ENCODE data around the gene SOBP.
A peak's percentile ranks its signal among the peaks of the same experiment; 100 is the strongest.

SOBP gene

GRCh38 chr6:107495196-107495643 is 5.3 kb downstream of the SOBP start:
- peak; percentile 69 for DNase-seq (ENCODE audit: low read depth)
- TF ChIP-seq CTCF (conservative IDR thresholded peaks at IDR 0.05; ENCODE audit: control insufficient read depth, insufficient read depth, low read depth, low read length): no peak
- peak overlapping the region; percentile 3 for H3K4me3 ChIP-seq (ENCODE audit: control insufficient read depth, low read depth, low read length)

GRCh38 chr6:107495971-107496370 is 6.1 kb downstream of the SOBP start:
- no peak for DNase-seq (ENCODE audit: low read depth)
- no peak for TF ChIP-seq CTCF (conservative IDR thresholded peaks at IDR 0.05; ENCODE audit: control insufficient read depth, insufficient read depth, low read depth, low read length)
- no peak overlapping the region for H3K4me3 ChIP-seq (ENCODE audit: control insufficient read depth, low read depth, low read length)

DNA sequence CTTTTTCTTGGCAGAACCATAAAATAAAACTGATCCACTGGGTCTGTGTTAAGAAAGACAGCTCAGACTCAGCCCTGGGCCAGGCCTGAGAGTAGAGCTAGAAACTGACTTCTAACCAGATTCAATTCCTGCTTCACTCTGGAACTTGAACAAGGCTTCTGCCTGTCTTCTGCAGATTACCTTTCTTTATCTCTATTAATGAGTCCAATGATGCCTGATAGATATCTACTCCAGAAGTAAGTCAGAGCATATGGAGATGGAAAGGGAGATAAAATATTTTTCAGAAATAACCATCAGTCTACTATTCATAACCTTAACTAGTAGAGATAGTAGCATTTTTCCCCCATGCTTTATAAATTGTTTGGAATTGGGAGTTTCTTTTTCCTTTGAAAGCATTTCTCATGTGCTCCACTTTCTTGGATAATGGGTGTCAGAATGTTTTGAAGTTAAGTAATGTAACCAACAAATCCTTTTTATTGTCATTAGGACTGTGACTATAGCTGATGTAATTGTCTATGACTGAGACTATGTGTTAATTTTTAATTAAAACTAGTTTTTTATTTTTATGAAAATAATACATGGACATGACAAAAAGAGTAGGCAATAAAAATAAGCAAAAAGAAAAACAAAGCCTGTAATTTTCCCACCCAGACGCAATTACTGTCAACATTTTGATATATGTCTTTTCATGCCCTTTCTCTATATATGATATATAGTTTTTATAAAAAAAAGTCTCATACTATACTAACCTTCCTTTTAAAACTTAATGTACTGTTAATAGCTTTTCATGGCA is 7.2 kb downstream of the SOBP start:
- no peak for DNase-seq (ENCODE audit: low read depth)
- TF ChIP-seq CTCF (conservative IDR thresholded peaks at IDR 0.05; ENCODE audit: control insufficient read depth, insufficient read depth, low read depth, low read length): no peak
- H3K4me3 ChIP-seq (ENCODE audit: control insufficient read depth, low read depth, low read length): no peak overlapping the region

DNA sequence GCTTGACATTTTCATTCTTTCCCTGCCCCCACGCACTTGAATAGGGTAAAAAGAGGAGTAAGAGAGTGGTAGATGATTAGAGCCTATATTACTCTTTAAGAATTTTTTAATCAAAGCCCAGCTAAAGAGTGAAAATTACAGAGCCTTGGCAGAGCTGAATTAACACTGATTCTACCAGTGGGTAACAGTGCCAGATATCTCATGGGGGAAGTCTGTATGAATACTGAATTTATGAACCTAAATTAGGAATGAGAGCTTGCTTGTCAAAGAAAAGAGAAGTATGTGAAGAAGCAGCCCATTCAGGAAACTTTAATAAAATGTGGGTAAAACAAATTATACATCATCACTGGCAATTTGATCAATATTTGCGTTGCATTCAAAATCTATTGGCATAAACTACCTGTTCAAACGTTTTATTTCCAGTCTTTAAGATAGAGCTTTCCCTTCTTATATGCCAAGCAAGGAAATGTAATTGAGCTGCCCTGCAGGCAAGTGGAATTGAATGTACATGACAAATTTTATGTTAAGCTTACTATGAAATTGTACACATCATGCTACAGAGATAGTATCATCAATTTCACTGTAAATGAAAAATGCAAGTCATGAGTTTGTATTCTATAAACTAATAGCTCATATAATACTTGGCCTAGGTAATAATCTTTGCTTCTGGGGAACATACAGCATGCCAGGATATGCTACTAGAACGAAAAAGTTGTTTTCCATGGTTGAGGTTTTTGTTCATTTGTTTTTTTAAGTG is 14.5 kb downstream of the SOBP start:
- no peak overlapping the region for H3K4me3 ChIP-seq (ENCODE audit: control insufficient read depth, low read depth, low read length)
- DNase-seq (ENCODE audit: low read depth): no peak
- no peak for TF ChIP-seq CTCF (conservative IDR thresholded peaks at IDR 0.05; ENCODE audit: control insufficient read depth, insufficient read depth, low read depth, low read length)

DNA sequence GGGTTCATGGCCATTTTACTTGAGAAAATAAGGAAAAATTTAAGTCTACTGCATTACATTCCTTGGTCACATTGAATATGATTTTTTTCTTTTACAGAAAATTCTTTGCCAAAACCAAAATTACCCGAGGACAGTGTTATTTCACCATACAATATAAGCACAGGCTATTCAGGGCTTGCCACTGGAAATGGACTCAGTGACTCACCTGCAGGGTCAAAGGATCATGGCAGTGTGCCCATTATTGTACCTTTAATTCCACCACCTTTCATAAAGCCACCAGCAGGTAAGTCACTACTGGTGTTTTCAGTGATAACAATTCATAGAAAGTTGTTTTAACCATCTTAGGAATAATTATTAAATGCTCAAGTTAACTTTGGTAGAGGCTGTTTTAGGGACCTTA is 16.2 kb downstream of the SOBP start:
- H3K4me3 ChIP-seq (ENCODE audit: control insufficient read depth, low read depth, low read length): no peak overlapping the region
- DNase-seq (ENCODE audit: low read depth): no peak
- no peak for TF ChIP-seq CTCF (conservative IDR thresholded peaks at IDR 0.05; ENCODE audit: control insufficient read depth, insufficient read depth, low read depth, low read length)

DNA sequence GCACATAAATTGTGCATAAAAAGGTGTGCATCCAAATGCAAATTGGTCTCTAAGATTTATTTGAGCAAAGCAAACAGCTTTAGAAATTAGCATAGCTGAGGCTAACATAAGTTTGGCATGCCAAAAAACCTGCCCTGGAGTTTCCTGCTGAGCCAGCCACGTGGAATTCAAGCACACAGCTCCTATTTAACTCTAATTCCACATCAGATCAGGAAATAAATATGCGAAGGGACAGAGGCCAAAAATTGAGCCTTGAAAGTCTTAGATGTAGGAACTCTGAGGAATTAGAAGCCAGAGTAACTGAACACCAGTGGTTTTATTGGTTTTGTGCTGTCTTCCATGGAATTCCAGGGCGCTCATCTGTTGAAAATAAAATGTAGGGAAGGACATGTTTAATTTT is 19.6 kb downstream of the SOBP start:
- TF ChIP-seq CTCF (conservative IDR thresholded peaks at IDR 0.05; ENCODE audit: control insufficient read depth, insufficient read depth, low read depth, low read length): no peak
- no peak overlapping the region for H3K4me3 ChIP-seq (ENCODE audit: control insufficient read depth, low read depth, low read length)
- no peak for DNase-seq (ENCODE audit: low read depth)
